ENCODE data around the gene ROBO1.

The ROBO1 gene

GRCh38 chr3:79297245-79297960 lies 470.4 kb downstream of the ROBO1 start:
- DNase-seq: no peak

GRCh38 chr3:79286882-79287281 lies 480.9 kb downstream of the ROBO1 start:
- DNase-seq: no peak

- no peak for DNase-seq
Observed at GRCh38 chr3:79285871-79286270, 481.9 kb downstream of the ROBO1 start.

- DNase-seq: no peak
Observed at GRCh38 chr3:79285380-79285779, 482.4 kb downstream of the ROBO1 start.

DNA sequence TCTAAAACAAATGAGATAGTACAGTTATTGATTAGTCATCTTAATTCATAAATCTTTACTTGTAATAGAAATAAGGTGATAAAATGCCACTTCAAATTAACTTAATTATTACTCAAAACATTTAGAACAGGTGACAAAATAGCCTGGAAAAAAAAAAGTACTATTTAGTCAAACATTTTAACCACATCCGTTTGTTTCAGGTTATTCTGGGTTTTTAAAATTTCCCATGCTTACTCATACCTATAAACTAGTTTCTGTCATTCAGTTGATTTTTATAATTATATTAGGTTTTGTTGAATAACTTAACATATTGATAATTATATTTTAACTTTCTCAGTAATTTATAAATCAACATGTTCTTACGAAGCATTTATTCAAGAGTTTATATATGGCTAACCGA lies 483.0 kb downstream of the ROBO1 start:
- no peak for DNase-seq

DNA sequence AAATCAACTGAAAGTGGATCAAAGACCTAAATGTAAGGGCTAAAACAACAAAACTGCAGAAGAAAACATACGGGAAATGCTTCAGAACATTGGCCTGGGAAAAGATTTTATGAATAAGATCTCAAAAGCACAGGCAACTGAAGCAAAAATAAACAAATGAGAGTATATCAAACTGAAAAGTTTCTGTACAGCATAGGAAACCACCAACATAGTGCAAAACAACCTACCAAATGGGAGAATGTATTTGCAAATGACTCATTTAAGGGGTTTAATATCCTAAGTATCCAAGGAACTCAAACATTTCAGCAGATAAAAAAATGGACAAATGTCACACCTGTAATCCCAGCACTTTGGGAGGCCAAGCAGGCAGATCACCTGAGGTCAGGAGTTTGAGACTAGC lies 489.1 kb downstream of the ROBO1 start:
- DNase-seq: no peak

DNA sequence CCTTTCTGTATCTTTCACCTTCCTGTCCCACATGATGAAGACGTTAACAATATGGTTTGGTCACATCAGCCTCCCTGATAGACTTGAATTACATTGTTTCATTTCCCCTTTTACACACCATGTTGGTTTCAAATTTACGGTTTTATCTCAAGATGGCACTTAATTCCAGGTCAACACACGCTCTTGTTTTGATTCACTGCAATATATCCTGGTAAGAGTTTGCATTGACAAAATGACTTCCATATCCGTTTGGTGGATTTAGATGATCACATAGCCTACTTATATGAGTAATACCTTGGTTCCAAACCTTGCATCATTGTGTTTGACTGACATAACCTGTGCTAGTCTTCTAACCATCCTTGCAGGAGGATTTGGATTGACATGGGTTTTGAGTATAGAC lies 499.4 kb downstream of the ROBO1 start:
- DNase-seq: no peak

DNA sequence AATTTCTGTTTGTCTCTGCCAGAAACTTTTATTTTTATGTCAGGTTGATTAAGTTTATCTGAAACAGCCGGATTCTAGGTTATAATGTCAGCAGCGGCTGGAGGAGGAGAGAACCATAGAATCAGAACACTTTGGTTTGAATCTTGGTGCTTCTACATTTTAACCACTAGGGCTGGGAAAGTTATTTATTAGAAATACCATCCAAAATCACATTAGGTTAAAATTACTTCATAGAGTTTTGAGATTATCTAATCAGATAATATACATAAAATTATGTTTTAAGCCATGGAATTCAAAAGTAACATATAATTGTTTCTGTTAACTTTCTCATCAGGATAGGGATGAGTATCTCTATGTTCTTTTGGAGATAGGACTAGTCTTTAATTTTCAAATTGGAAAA lies 502.9 kb downstream of the ROBO1 start:
- DNase-seq: no peak

GRCh38 chr3:79263423-79263822 lies 504.4 kb downstream of the ROBO1 start:
- DNase-seq: no peak

GRCh38 chr3:79258479-79258878 lies 509.3 kb downstream of the ROBO1 start:
- DNase-seq: no peak

GRCh38 chr3:79257791-79258190 lies 510.0 kb downstream of the ROBO1 start:
- no peak for DNase-seq

GRCh38 chr3:79255702-79256101 lies 512.1 kb downstream of the ROBO1 start:
- DNase-seq: no peak

DNA sequence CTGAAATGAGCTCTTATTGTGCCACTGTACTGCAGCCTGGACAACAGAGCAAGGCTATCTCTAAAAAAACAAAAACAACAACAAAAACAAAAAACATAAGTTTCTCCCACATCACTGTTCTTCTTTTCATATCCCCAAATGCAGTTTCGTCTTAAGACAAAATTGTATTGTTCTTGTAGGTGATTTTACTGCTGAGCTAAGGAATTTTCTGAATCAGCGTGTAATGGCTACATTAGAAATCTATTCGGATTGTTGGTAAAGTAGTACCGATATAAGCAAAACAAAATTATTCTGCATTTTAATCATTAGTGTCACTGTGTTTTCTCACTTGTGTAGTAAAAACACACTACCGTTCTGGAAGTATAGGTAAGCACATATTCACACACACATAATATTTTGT lies 512.5 kb downstream of the ROBO1 start:
- no peak for DNase-seq

GRCh38 chr3:79253704-79254103 lies 514.1 kb downstream of the ROBO1 start:
- DNase-seq: no peak

DNA sequence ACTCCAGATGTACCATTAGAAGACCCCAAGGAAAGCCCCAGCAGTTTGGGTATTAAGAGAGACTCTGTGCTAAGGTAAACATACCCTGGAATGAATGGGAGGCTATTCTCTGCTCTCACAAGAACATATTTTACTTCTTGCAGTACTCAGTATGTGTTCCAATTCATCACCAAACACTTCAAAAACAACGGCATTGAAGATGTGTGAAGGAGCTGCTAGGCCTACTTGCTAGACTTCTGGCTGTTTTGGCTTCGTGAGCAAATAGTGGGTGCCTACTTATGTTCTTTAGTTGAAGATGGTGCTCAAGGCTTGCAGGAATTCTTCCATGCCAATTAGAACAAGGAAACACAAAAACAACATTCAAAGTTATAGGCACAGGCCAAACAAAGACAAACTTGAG lies 514.5 kb downstream of the ROBO1 start:
- DNase-seq: no peak

DNA sequence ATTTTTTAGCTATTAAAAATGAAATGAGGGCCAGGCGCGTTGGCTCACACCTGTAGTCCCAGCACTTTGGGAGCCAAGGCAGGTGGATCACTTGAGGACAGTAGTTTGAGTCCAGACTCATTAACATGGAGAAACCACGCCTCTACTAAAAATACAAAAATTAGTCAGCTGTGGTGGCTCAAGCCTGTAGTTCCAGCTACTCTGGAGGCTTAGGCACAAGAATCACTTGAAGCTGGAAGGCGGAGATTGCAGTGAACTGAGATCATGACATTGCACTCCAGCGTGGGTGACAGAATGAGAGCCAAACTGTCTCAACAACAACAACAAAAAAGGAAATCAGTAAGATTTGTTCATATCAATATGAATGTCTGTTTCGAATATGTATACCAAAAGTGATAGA lies 517.1 kb downstream of the ROBO1 start:
- DNase-seq: no peak

DNA sequence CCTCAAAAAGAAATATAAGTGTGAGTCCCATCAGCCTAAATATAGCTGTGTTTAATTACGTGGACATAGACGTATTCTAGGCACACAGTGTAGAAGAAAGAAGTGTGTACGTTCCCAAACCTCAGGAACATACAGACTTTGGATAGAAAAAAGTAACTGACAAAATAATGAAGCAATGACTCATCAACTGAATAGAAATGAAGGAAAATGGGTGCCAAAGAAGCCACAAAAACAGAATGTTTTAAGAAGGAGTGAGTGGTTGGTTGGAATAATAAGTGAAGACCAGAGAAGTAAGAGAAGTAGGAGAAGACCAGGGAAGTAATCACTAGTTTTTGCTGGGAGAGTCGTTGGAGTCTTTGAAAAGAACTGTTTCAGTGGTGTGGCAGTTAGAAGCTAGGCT lies 518.1 kb downstream of the ROBO1 start:
- no peak for DNase-seq

- DNase-seq: no peak
Observed at GRCh38 chr3:79247725-79248043, 520.1 kb downstream of the ROBO1 start.

DNA sequence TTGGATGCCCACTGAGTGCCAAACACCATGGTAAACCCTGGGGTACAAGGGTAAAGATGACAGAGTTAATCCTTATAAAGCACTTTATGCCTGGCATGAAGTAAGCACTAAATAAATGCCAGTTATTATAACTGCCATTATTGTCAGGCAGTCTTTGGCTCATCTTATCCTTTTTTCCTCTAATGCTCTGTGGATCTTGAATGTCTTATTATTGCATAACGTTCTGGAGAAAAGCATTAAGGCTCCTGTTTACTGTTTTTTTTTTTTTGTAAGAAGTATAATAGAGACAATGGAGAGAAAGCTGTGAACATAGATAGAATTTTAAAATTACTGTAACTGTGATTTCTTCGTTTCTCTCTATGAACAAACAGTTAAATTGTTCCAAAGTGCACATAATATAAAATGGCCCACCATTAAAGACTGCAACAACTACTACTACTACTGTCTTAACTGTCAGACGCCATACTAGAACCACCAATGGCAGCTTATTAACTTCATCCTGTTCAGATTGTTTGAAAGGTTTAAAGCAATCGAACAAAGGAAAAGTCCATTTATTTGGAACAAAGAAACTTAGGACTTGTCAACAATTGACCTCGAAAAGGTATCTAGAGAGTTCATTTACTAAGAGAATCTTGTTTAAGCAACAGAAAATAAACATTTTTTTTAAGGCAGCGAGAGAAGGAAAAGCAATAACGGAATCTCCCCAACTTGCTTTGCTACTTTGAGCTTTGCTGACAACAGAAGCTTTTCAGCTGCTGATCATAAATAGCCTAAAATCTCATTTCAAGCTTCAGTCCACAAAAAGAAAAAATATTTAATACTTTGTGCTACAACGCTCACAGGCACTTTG lies 520.7 kb downstream of the ROBO1 start:
- no peak for DNase-seq

DNA sequence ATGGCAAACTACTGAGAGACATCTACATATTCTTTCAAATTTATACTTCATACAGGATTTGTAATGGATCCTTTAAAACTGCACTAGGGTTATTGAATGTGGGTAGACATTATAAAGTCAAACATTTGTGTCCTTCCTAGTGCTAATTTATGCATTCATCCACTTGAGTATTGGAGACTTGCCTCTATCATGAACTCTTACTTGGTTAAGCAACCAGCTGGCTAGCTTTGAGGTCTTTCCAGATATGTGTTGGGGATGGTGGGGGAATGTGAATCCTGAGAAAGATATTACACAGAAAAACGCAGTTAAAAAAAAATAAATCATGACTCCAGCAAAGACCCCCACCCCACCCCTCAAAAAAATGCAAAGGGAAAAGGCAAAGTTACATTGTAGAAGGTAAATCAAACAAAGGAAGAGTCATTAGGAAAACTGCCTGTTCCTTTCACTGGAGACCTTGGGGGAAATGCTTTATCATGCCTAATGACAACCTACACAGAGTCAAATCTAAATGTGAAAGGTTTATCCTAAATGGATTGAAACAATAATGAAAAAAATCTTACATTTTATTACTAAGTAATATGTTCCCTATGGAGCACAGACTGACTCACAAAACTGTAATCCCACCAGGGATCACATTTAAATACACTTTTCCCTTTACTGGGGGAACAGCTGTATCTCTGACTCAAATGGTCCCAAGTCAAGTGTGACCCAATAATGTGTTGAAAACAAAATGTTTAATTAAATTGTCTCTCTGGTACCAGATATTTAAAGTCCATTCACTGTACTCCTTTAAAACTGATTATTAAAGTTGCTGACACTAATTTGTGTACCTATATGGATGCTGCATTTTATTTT lies 522.3 kb downstream of the ROBO1 start:
- no peak for DNase-seq

DNA sequence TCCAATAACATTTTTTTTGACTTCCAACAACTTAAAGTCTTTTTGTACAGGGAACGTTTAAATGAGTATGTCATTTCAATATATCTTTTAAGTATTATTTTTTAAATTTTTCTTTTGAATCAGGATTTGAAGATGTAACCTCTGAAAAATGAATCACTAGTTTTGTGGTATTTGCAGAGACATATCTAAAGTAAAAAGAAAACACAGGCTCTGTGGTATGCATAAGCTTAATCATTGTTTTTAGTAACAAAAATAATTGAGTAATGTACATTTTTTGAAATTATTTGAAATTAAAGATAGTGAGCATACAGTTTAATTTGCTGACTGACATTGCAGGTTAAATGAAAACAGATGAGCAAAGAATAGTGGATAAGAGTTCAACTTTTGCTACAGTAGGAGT lies 531.3 kb downstream of the ROBO1 start:
- DNase-seq: no peak

DNA sequence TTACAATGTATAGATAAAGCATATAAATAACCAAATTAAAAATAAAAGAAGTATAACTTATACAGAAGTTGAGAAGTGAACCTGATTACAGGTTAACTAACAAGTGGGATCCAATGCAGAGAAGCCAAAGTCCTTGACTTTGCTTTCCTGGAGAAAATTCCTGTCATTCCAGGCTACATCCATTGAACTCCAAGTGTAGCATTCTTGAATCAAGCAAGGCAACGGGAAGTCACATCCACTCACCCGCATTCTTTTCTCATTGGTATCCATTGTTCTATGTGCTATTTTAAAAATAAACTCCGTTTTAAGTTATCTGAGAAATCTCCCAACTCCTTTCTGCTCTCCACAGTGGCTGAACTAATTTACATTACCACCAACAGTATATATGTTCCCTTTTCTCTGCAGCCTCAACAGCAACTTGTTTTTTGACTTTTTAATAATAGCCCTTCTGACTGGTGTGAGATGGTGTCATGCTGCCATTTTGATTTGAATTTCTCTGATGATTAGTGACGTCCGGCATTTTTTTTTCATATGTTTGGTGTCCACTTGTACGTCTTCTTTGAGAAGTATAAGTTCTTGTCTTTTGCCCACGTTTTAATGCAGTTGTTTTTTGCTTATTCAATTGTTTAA lies 534.3 kb downstream of the ROBO1 start:
- no peak for DNase-seq

- no peak for DNase-seq
Observed at GRCh38 chr3:79230266-79230665, 537.5 kb downstream of the ROBO1 start.

Data from inflammatory macrophage treated with lipopolysaccharide for 4 hours (primary cell).